Measurements from ENCODE around the gene FUZ.

- TF ChIP-seq POLR2AphosphoS5 (IDR thresholded peaks at IDR 0.05; ENCODE audit: borderline replicate concordance, low read depth, low read length), result no peak
- no peak for TF ChIP-seq EZH2 (IDR thresholded peaks at IDR 0.05)
- no peak for TF ChIP-seq FOXP2 (optimal IDR thresholded peaks at IDR 0.05; ENCODE audit: control extremely low read depth, extremely low read length, insufficient read depth)
Observed at GRCh38 chr19:49791776-49792445, 21.2 kb downstream of the FUZ start.
